HS-5 (cell line): ENCODE results near the gene CHRNG.
"Not testable (repeated sequence)": the region's sequence is repeated elsewhere in the genome, so short reads cannot be mapped to it uniquely, and the experiment has no call there.

Source experiments
- DNase-seq: peaks from one replicate; pipeline ENCODE4 v3.0.0-alpha.2; 2012; ENCODE audit warnings: low read depth

The CHRNG gene

DNA sequence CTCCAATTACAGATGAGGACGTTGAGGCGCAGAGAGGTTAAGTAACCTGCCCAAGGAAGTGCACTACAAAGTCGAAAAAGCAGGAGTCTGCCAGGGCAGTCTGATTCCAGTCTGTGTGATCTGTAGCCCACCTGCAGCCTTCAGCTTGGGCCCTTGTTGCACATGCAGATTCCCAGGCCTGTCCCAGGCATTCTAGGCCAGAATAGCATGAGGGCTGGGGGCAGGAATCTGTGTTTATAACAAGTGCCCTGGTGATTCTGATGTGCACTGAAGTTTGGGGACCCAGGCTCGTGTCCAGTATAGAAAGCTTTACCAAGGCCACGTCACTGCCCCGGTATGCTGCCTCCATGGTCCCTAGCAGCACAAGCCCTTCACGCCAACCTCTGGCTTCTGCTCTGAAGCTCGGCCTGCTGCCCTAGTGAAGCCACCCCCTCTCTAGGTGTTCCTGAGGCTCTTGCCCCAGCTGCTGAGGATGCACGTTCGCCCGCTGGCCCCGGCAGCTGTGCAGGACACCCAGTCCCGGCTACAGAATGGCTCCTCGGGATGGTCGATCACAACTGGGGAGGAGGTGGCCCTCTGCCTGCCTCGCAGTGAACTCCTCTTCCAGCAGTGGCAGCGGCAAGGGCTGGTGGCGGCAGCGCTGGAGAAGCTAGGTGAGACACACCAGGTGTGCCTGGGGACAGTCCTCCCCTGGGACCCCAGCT lies 4.6 kb downstream of the CHRNG start:
- no peak for DNase-seq

DNA sequence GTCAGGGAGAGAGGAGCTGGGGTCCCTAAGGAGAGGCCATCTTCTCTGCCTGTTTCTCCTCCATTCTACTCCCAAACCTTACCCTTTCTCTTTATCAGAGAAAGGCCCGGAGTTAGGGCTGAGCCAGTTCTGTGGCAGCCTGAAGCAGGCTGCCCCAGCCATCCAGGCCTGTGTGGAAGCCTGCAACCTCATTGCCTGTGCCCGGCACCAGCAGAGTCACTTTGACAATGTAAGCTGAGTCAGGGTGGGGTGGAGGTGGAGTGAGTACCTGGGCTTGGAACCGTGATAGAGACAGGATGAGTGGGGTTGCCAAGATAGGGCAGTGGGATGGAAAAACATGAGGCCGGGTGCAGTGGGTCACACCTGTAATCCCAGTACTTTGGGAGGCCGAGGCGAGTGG lies 5.2 kb downstream of the CHRNG start:
- DNase-seq: no peak

DNA sequence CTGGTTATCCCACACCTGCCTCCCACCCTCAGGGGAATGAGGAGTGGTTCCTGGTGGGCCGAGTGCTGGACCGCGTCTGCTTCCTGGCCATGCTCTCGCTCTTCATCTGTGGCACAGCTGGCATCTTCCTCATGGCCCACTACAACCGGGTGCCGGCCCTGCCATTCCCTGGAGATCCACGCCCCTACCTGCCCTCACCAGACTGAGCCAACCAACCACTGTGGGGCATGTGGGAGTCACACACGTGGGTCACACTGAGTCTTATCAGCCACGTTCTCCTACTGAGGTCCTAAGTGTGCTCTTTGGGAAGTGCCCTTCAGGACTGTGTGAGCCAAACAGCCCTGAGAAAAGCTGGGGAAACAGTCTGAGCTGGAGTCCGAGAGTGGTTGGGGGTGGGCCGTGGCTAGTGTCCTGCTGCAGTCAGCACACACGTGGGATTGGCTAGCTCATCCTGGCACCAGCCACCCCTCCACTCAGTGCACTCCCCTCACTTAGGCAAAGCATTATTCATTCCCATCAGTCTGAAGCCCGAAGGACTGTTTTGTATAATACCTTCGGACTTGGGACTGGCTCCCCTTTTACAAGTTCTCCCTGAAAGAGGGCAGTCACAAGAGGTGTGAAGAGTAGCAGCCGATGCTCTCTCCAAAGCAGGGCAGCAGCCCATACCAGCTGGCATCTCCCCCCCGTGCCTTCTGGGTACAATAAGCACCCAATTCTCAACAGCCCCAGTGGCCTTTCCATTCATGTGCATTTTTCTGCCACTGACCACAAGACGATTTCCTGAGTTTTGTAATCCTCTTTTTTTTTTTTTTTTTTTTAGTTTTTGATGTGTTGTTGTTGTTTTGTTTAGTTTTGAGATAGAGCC lies 6.3 kb downstream of the CHRNG start:
- DNase-seq: no peak

DNA sequence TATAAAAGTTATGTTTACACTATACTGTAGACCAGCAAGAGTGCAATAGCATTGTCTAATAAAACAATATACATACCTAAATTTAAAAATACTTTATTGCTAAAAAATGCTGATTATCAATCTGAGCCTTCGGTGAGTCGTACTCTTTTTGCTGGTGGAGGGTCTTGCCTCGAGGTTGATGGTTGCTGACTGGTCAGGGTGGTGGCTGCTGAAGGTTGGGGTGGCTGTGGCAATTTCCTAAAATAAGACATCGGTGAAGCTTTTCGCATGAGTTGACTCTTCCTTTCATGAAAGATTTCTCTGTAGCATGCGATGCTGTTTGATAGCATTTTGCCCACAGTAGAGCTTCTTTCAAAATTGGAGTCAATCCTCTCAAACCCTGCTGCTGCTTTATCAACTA lies 8.5 kb downstream of the CHRNG start:
- DNase-seq: no peak

GRCh38 chr2:232549655-232550353 lies 10.3 kb downstream of the CHRNG start:
- no peak for DNase-seq

DNA sequence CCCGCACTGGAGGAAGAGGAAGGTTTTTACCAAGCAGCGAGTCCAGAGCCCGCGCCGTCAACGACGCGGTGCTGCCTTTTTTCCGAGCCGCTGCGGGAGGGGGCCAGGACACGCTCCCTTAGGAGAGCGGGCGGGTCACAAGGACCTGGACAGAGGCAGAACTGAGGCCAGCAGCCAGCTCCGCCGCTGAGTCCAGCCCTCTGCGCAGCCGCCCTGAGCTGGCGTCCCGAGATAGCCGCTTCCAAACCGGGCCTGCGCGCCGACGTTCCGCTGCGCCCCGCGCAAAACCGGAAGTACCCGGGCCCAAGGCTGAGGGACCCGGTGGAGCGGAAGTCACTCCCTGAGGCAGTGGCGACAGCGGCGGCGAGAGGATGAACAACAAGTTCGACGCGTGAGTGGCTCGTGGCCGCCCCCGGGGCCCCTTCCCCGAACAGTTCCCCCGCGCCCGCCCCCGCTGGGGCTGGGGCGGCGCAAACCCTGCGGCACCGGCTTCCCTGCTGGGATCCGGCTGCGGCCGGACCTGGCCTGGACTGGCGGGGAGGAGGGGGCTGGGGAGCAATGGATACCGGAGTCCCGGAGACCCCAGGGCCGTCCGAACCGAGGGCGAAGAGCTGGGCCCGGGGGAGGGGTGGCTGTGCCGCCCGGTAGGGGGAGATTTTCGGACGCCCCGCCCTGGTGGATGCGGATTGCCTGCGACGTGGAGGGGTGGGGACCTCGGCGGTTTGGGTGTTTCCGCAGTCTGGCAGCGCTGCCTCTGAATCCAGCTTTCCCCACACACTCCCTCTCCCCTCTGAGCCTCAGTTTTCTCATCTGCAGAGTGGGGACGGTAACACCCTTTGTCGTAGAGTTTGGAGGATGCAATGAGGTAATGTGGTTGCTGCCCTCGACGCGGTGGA lies 11.1 kb downstream of the CHRNG start, which contains the start of the genes EIF4E2 and TIGD1:
EIF4E2 (plus strand) TSS at position 336 of the 896 bp plus-strand sequence; CDS start at position 372, 36 bp downstream.
TIGD1 (minus strand) TSS at position 204 of the 896 bp plus-strand sequence. CDS start 675 bp downstream, outside the sequence.
- DNase-seq: peak; percentile 76

DNA sequence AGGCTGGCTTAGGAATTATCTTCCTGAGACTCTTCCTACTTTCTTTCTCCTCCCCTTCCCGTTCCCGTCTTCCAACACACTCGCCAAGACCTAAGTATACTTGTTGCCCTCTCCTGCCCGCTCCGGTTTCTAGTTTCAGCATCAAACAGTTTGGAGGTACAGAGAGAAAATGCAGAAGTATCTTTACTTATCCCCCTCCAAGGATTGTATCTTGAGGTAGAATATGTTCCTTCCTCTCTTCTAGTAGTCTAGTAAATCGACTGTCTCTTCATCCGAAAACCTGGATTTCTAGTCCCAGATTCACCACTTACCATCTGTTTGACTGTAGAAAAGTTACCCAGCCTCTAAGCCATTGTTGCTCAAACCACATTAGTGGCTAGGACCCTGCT lies 11.8 kb downstream of the CHRNG start:
- peak; percentile 20 for DNase-seq

DNA sequence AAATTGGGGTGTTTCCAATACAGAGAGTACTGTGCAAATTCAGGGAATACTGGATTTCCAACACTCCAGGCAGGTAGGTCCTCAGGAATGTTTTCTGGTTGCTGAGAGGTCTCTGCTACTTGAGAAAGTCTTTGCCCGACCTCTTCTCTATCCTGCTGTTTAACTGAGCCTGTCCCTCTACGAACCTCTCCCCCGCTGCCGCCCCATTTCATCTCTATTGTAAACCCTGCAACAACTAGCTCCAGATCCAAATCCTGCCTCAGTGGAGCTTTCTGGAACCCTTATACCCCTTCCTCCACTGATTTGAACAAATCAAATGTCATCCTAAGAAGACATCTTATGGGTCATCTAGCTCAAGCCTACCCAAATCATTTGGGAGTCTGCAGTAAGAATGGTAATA lies 12.3 kb downstream of the CHRNG start:
- DNase-seq: no peak

DNA sequence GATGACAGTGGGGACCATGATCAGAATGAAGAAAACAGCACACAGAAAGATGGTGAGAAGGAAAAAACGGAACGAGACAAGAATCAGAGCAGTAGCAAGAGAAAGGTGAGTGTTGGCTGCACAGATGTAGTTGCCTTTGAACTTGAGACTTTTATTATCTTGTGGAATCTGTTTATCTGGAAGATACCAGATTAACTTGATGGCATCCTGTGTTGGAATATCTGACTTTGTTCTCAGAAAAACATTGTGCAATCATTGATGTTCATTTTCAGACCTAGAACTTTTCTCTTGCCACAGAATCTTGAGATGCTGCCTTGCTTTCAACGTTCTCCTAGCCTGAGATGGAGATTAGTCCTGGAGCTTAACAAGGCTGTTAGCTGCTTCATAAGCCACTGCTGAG lies 16.9 kb downstream of the CHRNG start:
- no peak for DNase-seq

DNA sequence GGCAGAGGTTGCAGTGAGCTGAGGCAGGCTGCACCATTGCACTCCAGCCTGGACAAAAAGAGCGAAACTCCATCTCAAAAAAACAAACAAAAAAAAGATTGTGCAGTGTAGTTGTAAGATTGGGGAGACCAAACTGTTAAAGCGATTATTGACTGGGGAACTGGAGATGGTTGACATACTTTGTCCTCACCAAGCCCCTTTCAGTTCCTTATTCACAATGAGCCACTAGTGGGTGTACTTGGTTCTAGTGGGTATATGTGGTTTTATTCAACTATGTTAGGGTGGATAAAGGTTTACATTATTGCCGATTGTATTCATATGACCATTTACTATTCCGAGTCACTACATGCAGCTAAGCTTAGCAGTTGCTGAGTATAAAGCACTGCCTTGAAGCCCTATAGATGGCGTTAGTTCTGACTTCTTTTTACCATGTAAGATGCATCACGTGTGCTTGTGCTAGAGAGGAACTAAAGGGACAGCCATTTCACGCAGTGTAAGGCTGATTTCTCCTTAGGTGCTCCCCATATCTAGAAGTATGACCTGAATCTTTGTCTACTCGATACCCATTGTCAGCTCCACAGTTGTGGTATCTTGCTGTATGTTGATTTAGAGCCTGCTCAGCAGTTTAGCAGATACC lies 23.1 kb downstream of the CHRNG start:
- no peak for DNase-seq

DNA sequence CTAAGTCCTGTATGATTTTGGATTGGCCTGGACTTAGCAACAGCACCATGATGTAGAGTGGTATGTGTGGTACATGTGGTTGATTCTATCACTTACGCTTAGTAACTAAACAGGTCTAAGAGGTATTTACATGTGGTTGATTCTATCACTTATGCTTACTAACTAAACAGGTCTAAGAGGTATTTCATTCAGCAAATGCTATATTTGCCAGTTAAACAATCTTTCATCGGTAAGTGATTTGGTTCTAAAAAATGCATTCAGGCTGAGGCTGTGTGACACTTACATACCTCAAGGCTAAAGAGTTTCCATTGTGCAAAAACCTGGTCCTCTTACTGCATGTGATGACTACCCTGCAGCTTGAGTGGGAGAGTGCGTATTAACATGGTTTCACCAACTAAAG lies 24.1 kb downstream of the CHRNG start:
- no peak for DNase-seq

DNA sequence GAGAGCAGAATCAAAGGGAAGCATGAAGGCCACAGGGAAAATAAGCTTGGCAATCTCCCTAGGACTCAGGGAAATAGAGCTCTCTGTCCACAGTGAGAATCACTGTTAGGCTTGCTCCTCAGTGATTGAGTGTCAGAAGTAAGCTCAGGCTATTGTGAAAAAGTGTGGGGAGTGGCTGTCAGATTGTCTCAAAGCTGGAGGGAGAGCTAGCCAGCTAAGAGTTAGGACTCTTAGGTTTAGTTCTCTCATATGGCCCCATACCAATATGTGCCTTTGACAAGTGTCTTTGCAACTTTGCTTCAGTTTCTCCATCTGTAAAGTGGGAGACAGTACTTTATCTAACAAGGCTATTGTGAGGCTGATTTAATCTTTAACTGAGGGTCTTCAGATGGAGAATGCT lies 28.2 kb downstream of the CHRNG start:
- no peak for DNase-seq

GRCh38 chr2:232568161-232568560 lies 28.7 kb downstream of the CHRNG start:
- peak; percentile 76 for DNase-seq

- no peak for DNase-seq
Observed at GRCh38 chr2:232569541-232569940, 30.0 kb downstream of the CHRNG start.

GRCh38 chr2:232570481-232570880 lies 31.0 kb downstream of the CHRNG start:
- DNase-seq: not testable (repeated sequence)

GRCh38 chr2:232571026-232571474 lies 31.6 kb downstream of the CHRNG start:
- no peak for DNase-seq

DNA sequence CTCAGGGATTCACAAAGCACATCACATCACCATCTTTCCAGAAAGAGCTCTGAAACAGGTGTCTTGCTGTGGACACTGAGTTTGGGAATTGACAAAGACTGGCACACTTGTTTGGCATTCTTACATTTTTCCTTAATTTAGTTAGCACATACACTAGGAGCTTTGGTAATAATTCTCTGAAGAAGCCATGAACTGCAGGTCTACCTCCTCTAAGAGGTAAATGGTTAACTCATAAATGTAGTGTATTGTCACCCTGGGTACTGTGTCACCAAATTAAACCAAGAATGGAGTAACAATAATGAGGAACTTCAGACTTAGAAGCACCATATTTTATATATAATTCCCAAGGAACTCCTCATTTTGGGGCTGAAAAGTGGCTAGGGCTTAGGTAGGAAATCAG lies 33.5 kb downstream of the CHRNG start:
- DNase-seq: no peak

DNA sequence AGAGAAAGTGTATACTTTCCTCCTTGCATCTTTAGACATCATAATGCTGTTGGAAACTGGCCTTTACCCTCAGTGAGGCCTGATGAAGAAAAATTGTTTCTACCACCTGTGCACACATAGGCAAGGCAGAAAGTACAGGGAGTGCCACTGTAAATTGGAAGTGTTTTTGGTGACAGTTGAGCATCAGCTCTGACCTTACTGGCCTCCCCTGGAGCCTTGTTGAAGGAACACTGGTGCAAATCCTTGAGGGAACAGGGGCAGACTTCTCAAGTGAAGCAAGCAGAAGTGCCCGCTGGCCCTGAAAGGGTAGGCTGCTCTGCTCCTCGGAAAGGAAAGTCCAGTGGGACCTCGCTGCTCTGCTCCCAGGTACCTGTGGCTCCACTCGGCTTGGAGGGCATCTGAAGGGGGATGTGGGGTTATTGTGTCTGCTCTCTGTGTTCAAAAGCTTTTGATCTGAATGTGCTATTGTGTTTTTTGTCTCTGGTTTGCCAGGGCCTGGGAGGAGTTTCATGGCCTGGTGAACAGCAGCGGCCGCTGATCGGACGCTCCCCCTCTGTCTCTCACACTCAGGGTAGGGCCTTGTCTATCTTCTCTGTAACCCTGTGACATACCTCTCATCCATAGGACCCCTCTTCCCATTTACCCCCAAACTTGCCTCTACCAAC lies 34.4 kb downstream of the CHRNG start:
- no peak for DNase-seq

GRCh38 chr2:232574674-232575403 lies 35.3 kb downstream of the CHRNG start:
- no peak for DNase-seq

- DNase-seq: no peak
Observed at GRCh38 chr2:232575404-232575746, 35.9 kb downstream of the CHRNG start.
